ENCODE data around the gene TICRR.

The TICRR gene

DNA sequence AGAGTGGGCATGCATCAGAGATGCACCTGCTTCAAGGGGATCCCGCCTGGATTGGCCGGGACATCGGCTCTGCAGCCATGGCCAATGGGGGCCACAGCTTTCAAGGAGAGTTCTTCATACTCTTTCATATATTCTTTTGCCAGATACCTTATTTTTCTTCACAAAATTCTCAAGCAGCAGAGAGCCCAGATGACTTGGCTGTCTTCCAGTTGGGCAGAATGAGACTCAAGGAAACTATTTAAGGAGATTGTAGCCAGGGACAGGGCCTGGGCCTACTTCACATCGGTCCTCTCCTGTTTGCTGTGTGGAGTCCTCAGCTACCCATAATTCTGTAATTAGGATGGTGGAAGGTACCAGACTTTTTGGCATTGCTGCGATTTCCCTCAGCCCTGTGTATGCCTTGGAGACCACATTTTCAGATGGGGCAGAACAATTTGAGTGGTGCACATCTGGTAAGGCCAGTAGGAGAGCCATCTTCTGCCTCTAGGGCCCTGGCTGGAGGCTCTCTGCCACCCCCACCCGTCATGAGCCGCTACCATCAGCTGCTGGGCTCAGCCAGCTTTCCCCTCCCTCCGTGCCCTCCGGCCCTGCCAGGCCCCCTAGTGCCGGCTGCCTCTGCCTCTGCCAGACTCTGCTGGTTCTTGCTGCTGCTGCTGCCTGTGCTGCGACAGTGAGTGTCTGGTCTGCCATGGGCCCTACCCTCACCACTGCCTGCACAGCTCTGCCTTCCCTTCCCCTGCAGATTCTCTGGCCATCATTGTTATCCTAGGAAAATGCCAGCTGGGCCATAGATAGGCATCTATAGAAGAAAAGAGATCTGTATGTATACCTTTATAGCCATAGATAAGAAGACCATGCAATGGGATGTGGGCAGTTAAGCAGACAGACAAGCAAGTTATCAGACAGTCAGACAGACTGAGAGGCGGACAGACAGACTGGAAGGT lies 97.2 kb downstream of the TICRR start:
- DNase-seq (ENCODE audit: low spot score): no peak

GRCh38 chr15:89673165-89673512 lies 97.9 kb downstream of the TICRR start:
- no peak for DNase-seq (ENCODE audit: low spot score)

GRCh38 chr15:89674526-89674925 lies 99.3 kb downstream of the TICRR start:
- DNase-seq (ENCODE audit: low spot score): no peak

GRCh38 chr15:89675606-89676005 lies 100.3 kb downstream of the TICRR start:
- DNase-seq (ENCODE audit: low spot score): no peak

- DNase-seq (ENCODE audit: low spot score): no peak
Measured at GRCh38 chr15:89677381-89677780, 102.1 kb downstream of the TICRR start.
